ENCODE measurements around the gene ANTXRL. TPM values are rescaled to one million over a fixed set of nuclear protein-coding genes. Genes with fewer than 3 reads are reported as not detected.
A peak's percentile ranks its signal among the peaks of the same experiment; 100 is the strongest.

ANTXRL gene
- total RNA-seq, 1 experiment from 2014 or later = not detected

- no peak overlapping the region for H3K27ac ChIP-seq (ENCODE audit: low read length)
- H3K27me3 ChIP-seq (ENCODE audit: low read length) = no peaks in the 10 kb centered on the region
- H3K4me3 ChIP-seq (ENCODE audit: low read length) = no peak overlapping the region
- no peak for DNase-seq
- H3K4me1 ChIP-seq (ENCODE audit: low read length) = peaks cover 7% of the 10 kb centered on the region
- H4K20me1 ChIP-seq (ENCODE audit: insufficient read depth, low read depth, low read length) = no peaks in the 10 kb centered on the region
- H3K9ac ChIP-seq (ENCODE audit: low read length) = no peak overlapping the region
- no peaks in the 10 kb centered on the region for H3K9me2 ChIP-seq (replicated peaks; ENCODE audit: insufficient read depth, low read length)
- H2AFZ ChIP-seq (ENCODE audit: low read length) = no peak overlapping the region
- no peak overlapping the region for H3K4me2 ChIP-seq (ENCODE audit: low read depth, low read length, poor library complexity, severe bottlenecking)
- H3K9me3 ChIP-seq (ENCODE audit: low read length) = no peaks in the 10 kb centered on the region
- no peaks in the 10 kb centered on the region for H3K36me3 ChIP-seq (ENCODE audit: insufficient read depth, low read length)
- no peaks in the 10 kb centered on the region for H3K79me2 ChIP-seq (ENCODE audit: low read length)
These were observed 2.5 kb downstream of the ANTXRL start for GRCh38 chr10:46289209-46289810.

GRCh38 chr10:46290101-46290886 is 3.5 kb downstream of the ANTXRL start:
- H3K4me3 ChIP-seq (ENCODE audit: low read length) = no peak overlapping the region
- H2AFZ ChIP-seq (ENCODE audit: low read length) = no peak overlapping the region
- H3K9me3 ChIP-seq (ENCODE audit: low read length) = no peaks in the 10 kb centered on the region
- H3K9ac ChIP-seq (ENCODE audit: low read length) = no peak overlapping the region
- no peak overlapping the region for H3K4me2 ChIP-seq (ENCODE audit: low read depth, low read length, poor library complexity, severe bottlenecking)
- H3K27me3 ChIP-seq (ENCODE audit: low read length) = no peaks in the 10 kb centered on the region
- no peak overlapping the region for H3K27ac ChIP-seq (ENCODE audit: low read length)
- no peaks in the 10 kb centered on the region for H3K79me2 ChIP-seq (ENCODE audit: low read length)
- H3K9me2 ChIP-seq (replicated peaks; ENCODE audit: insufficient read depth, low read length) = no peaks in the 10 kb centered on the region
- peaks cover under 1% of the 10 kb centered on the region for H3K4me1 ChIP-seq (ENCODE audit: low read length)
- no peak for DNase-seq
- H3K36me3 ChIP-seq (ENCODE audit: insufficient read depth, low read length) = no peaks in the 10 kb centered on the region
- no peaks in the 10 kb centered on the region for H4K20me1 ChIP-seq (ENCODE audit: insufficient read depth, low read depth, low read length)

GRCh38 chr10:46291817-46292572 is 5.2 kb downstream of the ANTXRL start:
- no peak overlapping the region for H3K4me2 ChIP-seq (ENCODE audit: low read depth, low read length, poor library complexity, severe bottlenecking)
- H3K36me3 ChIP-seq (ENCODE audit: insufficient read depth, low read length) = no peaks in the 10 kb centered on the region
- DNase-seq = no peak
- H4K20me1 ChIP-seq (ENCODE audit: insufficient read depth, low read depth, low read length) = no peaks in the 10 kb centered on the region
- no peak overlapping the region for H3K27ac ChIP-seq (ENCODE audit: low read length)
- H3K4me3 ChIP-seq (ENCODE audit: low read length) = no peak overlapping the region
- no peaks in the 10 kb centered on the region for H3K79me2 ChIP-seq (ENCODE audit: low read length)
- H3K4me1 ChIP-seq (ENCODE audit: low read length) = no peaks in the 10 kb centered on the region
- no peak overlapping the region for H3K9ac ChIP-seq (ENCODE audit: low read length)
- H3K9me2 ChIP-seq (replicated peaks; ENCODE audit: insufficient read depth, low read length) = no peaks in the 10 kb centered on the region
- no peaks in the 10 kb centered on the region for H3K27me3 ChIP-seq (ENCODE audit: low read length)
- no peaks in the 10 kb centered on the region for H3K9me3 ChIP-seq (ENCODE audit: low read length)
- no peak overlapping the region for H2AFZ ChIP-seq (ENCODE audit: low read length)

DNA sequence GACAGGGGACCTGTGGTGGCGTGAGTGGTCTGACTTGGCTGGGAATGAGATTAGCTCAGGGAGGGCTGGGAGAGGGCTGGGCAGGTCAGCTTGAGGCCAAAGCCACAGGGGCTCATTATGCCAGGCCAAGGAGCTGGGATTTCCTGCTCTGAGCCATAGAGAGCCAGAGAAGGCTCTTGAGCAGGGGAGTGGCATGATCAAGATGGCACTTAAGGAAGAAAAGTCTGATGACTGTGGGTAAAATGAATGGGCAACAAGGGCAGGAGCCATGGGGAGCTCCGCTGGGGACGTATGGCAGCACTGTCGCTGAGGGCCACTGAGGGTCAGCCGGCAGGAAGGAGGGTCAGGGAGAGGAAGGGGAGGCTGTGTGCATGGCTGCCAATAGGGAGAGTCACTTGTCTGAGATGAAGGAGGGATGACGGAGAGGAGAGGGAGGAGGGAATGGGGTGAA is 5.8 kb downstream of the ANTXRL start:
- Histone ChIP-seq H3K9me3 (ENCODE audit: low read length) (no peaks in the 10 kb centered on the region), H3K9ac (ENCODE audit: low read length) (no peak overlapping the region), H3K27me3 (ENCODE audit: low read length) (no peaks in the 10 kb centered on the region), H3K4me2 (ENCODE audit: low read depth, low read length, poor library complexity, severe bottlenecking) (no peak overlapping the region), H3K9me2 (replicated peaks; ENCODE audit: insufficient read depth, low read length) (no peaks in the 10 kb centered on the region), H2AFZ (ENCODE audit: low read length) (no peak overlapping the region), H3K27ac (ENCODE audit: low read length) (no peak overlapping the region), H4K20me1 (ENCODE audit: insufficient read depth, low read depth, low read length) (no peaks in the 10 kb centered on the region), H3K4me3 (ENCODE audit: low read length) (no peak overlapping the region), H3K4me1 (ENCODE audit: low read length) (no peaks in the 10 kb centered on the region), H3K79me2 (ENCODE audit: low read length) (no peaks in the 10 kb centered on the region), H3K36me3 (ENCODE audit: insufficient read depth, low read length) (no peaks in the 10 kb centered on the region)
- DNase-seq = no peak

DNA sequence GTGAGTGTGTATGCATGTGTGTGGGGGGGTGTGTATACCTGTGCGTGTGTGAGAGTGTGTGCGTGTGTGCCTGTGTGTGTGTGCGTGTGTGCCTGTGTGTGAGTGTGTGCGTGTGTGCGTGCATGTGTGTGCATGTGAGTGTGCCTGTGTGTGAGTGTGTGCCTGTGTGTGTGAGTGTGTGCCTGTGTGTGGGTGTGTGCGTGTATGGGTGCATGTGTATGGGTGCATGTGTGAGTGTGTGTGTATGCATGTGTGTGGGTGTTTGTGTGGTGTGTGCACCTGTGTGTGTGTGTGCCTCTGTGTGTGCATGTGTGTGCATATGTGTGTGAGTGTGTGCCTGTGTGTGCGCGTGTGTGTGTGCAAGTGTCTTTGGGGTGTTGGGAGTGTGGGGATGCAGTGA is 6.4 kb downstream of the ANTXRL start:
- H3K79me2 ChIP-seq (ENCODE audit: low read length) = no peaks in the 10 kb centered on the region
- H3K4me3 ChIP-seq (ENCODE audit: low read length) = no peak overlapping the region
- H3K4me2 ChIP-seq (ENCODE audit: low read depth, low read length, poor library complexity, severe bottlenecking) = no peak overlapping the region
- no peaks in the 10 kb centered on the region for H4K20me1 ChIP-seq (ENCODE audit: insufficient read depth, low read depth, low read length)
- H3K36me3 ChIP-seq (ENCODE audit: insufficient read depth, low read length) = no peaks in the 10 kb centered on the region
- no peaks in the 10 kb centered on the region for H3K9me3 ChIP-seq (ENCODE audit: low read length)
- no peaks in the 10 kb centered on the region for H3K9me2 ChIP-seq (replicated peaks; ENCODE audit: insufficient read depth, low read length)
- no peak overlapping the region for H3K9ac ChIP-seq (ENCODE audit: low read length)
- no peak for DNase-seq
- H3K27me3 ChIP-seq (ENCODE audit: low read length) = no peaks in the 10 kb centered on the region
- no peak overlapping the region for H2AFZ ChIP-seq (ENCODE audit: low read length)
- no peak overlapping the region for H3K27ac ChIP-seq (ENCODE audit: low read length)
- H3K4me1 ChIP-seq (ENCODE audit: low read length) = no peaks in the 10 kb centered on the region

- no peak overlapping the region for H3K27ac ChIP-seq (ENCODE audit: low read length)
- H3K79me2 ChIP-seq (ENCODE audit: low read length) = no peaks in the 10 kb centered on the region
- H3K9me3 ChIP-seq (ENCODE audit: low read length) = no peaks in the 10 kb centered on the region
- H3K36me3 ChIP-seq (ENCODE audit: insufficient read depth, low read length) = no peaks in the 10 kb centered on the region
- DNase-seq = peak; percentile 47
- no peak overlapping the region for H3K9ac ChIP-seq (ENCODE audit: low read length)
- H4K20me1 ChIP-seq (ENCODE audit: insufficient read depth, low read depth, low read length) = no peaks in the 10 kb centered on the region
- H3K27me3 ChIP-seq (ENCODE audit: low read length) = no peaks in the 10 kb centered on the region
- no peak overlapping the region for H2AFZ ChIP-seq (ENCODE audit: low read length)
- H3K4me3 ChIP-seq (ENCODE audit: low read length) = no peak overlapping the region
- H3K4me2 ChIP-seq (ENCODE audit: low read depth, low read length, poor library complexity, severe bottlenecking) = no peak overlapping the region
- no peaks in the 10 kb centered on the region for H3K4me1 ChIP-seq (ENCODE audit: low read length)
- no peaks in the 10 kb centered on the region for H3K9me2 ChIP-seq (replicated peaks; ENCODE audit: insufficient read depth, low read length)
These were observed 7.2 kb downstream of the ANTXRL start for GRCh38 chr10:46293832-46294640.

DNA sequence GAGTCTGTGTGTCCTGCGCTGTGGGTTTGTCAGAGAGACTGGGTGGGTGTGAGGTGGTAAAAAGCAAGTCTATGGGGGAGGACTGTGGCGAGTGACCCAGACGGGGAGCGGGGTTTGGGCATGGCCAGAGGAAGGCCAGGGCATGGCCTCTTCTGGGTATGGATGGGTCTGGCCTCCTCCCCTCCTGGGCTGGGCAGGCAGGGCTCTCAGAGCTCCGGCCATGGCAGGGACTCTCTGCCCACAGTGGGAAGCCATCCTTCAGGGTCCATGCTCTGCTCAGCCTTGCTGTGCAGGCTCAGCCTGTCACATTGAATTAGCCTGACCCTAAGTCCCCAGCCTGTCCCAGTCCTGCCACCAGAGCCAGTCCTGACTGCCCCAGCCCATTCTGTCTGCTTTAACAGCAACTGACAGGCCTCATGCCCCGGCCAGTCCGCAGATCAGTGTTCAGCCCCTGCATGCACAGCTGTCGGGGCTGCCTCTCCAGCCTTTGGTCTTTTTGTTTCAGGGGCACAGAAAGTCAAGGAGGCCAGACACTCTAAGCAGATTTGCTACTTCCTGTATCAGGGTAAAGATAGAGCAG is 7.9 kb downstream of the ANTXRL start:
- no peaks in the 10 kb centered on the region for H3K27me3 ChIP-seq (ENCODE audit: low read length)
- no peaks in the 10 kb centered on the region for H3K36me3 ChIP-seq (ENCODE audit: insufficient read depth, low read length)
- H3K9ac ChIP-seq (ENCODE audit: low read length) = no peak overlapping the region
- no peak for DNase-seq
- H3K4me2 ChIP-seq (ENCODE audit: low read depth, low read length, poor library complexity, severe bottlenecking) = no peak overlapping the region
- H3K27ac ChIP-seq (ENCODE audit: low read length) = no peak overlapping the region
- H3K9me3 ChIP-seq (ENCODE audit: low read length) = no peaks in the 10 kb centered on the region
- no peaks in the 10 kb centered on the region for H3K4me1 ChIP-seq (ENCODE audit: low read length)
- no peak overlapping the region for H3K4me3 ChIP-seq (ENCODE audit: low read length)
- no peak overlapping the region for H2AFZ ChIP-seq (ENCODE audit: low read length)
- H4K20me1 ChIP-seq (ENCODE audit: insufficient read depth, low read depth, low read length) = no peaks in the 10 kb centered on the region
- no peaks in the 10 kb centered on the region for H3K9me2 ChIP-seq (replicated peaks; ENCODE audit: insufficient read depth, low read length)
- H3K79me2 ChIP-seq (ENCODE audit: low read length) = no peaks in the 10 kb centered on the region

Data from Karpas-422 (cell line).